WTC11 (cell line): Measurements from ENCODE around the gene AVL9.

ENCODE experiments used
- TF ChIP-seq, protein P1 (sequence below): fragments of 250-450 bp; sonication (Bioruptor Pico); conservative IDR thresholded peaks from 2 replicates; pipeline ENCODE4 v1.9.0; 2021; ENCODE audit warnings: mild to moderate bottlenecking
- TF ChIP-seq, protein P2 (sequence below): sonication (generic); formaldehyde crosslinking; IDR thresholded peaks from 2 replicates; pipeline ENCODE4 v1.8.1; 2022; ENCODE audit warnings: low read depth, mild to moderate bottlenecking, moderate library complexity, missing genetic modification reagents, borderline replicate concordance

DNA sequence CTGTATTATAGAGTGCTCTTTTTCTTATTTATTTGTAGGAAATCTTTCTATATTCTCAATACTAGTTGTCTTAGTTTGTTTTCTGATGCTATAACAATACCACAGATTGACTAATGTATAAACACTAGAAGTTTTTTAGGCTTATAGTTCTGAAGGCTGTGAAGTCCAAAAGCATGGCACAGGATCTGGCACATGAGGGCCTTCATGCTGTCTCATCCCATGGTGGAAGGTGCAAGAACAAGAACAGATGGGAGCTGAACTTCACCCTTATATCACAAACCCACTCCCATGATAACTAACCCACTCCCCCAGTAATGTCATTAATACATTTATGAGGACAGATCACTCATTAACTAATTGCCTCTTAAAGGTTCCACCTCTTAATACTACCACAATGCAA lies 109.7 kb downstream of the AVL9 start:
- TF ChIP-seq, protein P1, sequence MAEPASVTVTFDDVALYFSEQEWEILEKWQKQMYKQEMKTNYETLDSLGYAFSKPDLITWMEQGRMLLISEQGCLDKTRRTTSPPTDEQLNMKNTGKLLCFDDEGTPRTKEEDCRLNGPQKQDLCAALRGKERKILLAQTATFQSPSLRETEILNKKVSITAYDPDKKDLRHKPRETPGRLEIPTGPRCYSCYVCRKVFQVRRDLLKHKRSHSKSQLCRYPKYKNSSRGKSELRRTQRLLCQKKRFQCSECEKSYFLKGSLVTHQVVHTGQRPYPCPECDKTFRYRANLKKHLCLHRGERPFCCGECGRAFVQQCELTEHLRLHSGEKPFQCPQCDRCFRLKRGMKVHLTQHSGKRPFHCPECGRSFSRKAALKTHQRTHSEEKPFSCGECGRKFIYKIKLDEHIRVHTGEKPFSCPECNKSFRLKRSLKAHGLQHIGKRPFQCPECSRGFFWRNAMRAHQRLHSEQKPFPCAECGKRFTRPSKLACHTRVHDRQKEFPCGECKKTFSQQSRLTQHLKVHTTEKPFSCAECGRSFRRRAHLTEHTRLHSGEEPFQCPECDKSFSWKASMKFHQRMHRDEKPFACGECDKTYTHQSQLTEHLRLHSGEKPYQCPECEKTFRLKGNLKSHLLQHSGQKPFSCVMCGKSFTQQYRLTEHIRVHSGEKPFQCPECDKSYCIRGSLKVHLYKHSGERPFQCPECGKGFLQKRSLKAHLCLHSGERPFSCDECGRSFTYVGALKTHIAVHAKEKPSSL (CRISPR knock-in tag), result no peak
- TF ChIP-seq, protein P2, sequence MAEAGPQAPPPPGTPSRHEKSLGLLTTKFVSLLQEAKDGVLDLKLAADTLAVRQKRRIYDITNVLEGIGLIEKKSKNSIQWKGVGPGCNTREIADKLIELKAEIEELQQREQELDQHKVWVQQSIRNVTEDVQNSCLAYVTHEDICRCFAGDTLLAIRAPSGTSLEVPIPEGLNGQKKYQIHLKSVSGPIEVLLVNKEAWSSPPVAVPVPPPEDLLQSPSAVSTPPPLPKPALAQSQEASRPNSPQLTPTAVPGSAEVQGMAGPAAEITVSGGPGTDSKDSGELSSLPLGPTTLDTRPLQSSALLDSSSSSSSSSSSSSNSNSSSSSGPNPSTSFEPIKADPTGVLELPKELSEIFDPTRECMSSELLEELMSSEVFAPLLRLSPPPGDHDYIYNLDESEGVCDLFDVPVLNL (CRISPR knock-in tag), result no peak
